RWPE2 (cell line): ENCODE measurements around the gene GPHN.

ENCODE experiments used
- ATAC-seq: fragments of 200-7000 bp; cut with Tn5 transposase; 3 replicates; pipeline ENCODE4 v1.9.1; 2021; ENCODE audit warnings: low read depth
- DNase-seq: peaks from one replicate; pipeline ENCODE4 v3.0.0-alpha.2; 2020; ENCODE audit warnings: low spot score
- H3K27ac ChIP-seq: fragments of 450-650 bp; 2 replicates; pipeline ENCODE4 v1.5.1; 2017; ENCODE audit warnings: mild to moderate bottlenecking; ENCODE audit not compliant: poor library complexity, severe bottlenecking
- H3K27me3 ChIP-seq: fragments of 250-450 bp; sonication (Bioruptor Pico); 2 replicates; pipeline ENCODE4 v1.5.1; 2021; ENCODE audit warnings: mild to moderate bottlenecking, moderate library complexity; ENCODE audit not compliant: insufficient read depth, poor library complexity, severe bottlenecking
- H3K36me3 ChIP-seq: fragments of 250-450 bp; sonication (Bioruptor Pico); 2 replicates; pipeline ENCODE4 v1.5.1; 2020; ENCODE audit warnings: low read depth, mild to moderate bottlenecking, moderate library complexity
- H3K4me1 ChIP-seq: fragments of 250-450 bp; sonication (Bioruptor Pico); 2 replicates; pipeline ENCODE4 v1.5.1; 2021; ENCODE audit warnings: mild to moderate bottlenecking, moderate library complexity; ENCODE audit not compliant: insufficient read depth, poor library complexity, severe bottlenecking
- H3K4me3 ChIP-seq: fragments of 250-450 bp; sonication (Bioruptor Pico); 2 replicates; pipeline ENCODE4 v1.5.1; 2021; ENCODE audit warnings: mild to moderate bottlenecking, moderate library complexity; ENCODE audit not compliant: severe bottlenecking
- H3K9me3 ChIP-seq: fragments of 250-450 bp; sonication (Bioruptor Pico); 2 replicates; pipeline ENCODE4 v1.5.1; 2021; ENCODE audit warnings: mild to moderate bottlenecking, moderate library complexity; ENCODE audit not compliant: severe bottlenecking
- TF ChIP-seq, protein P1 (sequence below): fragments of 450-650 bp; IDR thresholded peaks from one replicate; pipeline ENCODE4 v1.5.1; 2017; ENCODE audit warnings: mild to moderate bottlenecking, moderate library complexity; ENCODE audit not compliant: poor library complexity, severe bottlenecking

GPHN gene

GRCh38 chr14:66999978-67000377, 492.0 kb downstream of the GPHN start:
- Histone ChIP-seq H3K4me3 (no peak overlapping the region), H3K9me3 (no peaks in the 10 kb centered on the region), H3K27ac (no peak overlapping the region), H3K27me3 (no peaks in the 10 kb centered on the region), H3K36me3 (no peaks in the 10 kb centered on the region), H3K4me1 (no peaks in the 10 kb centered on the region)
- ATAC-seq: no peak
- TF ChIP-seq, protein P1, sequence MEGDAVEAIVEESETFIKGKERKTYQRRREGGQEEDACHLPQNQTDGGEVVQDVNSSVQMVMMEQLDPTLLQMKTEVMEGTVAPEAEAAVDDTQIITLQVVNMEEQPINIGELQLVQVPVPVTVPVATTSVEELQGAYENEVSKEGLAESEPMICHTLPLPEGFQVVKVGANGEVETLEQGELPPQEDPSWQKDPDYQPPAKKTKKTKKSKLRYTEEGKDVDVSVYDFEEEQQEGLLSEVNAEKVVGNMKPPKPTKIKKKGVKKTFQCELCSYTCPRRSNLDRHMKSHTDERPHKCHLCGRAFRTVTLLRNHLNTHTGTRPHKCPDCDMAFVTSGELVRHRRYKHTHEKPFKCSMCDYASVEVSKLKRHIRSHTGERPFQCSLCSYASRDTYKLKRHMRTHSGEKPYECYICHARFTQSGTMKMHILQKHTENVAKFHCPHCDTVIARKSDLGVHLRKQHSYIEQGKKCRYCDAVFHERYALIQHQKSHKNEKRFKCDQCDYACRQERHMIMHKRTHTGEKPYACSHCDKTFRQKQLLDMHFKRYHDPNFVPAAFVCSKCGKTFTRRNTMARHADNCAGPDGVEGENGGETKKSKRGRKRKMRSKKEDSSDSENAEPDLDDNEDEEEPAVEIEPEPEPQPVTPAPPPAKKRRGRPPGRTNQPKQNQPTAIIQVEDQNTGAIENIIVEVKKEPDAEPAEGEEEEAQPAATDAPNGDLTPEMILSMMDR: no peak
- DNase-seq: no peak

GRCh38 chr14:67002994-67003753, 495.2 kb downstream of the GPHN start:
- Histone ChIP-seq H3K9me3 (no peaks in the 10 kb centered on the region), H3K4me3 (no peak overlapping the region), H3K4me1 (no peaks in the 10 kb centered on the region), H3K27ac (no peak overlapping the region), H3K36me3 (no peaks in the 10 kb centered on the region), H3K27me3 (no peaks in the 10 kb centered on the region)
- TF ChIP-seq, protein P1: no peak
- DNase-seq (no peak), ATAC-seq (no peak)

- Histone ChIP-seq H3K36me3 (no peaks in the 10 kb centered on the region), H3K4me3 (no peak overlapping the region), H3K9me3 (no peaks in the 10 kb centered on the region), H3K4me1 (no peaks in the 10 kb centered on the region), H3K27me3 (no peaks in the 10 kb centered on the region), H3K27ac (no peak overlapping the region)
- TF ChIP-seq, protein P1: no peak
- DNase-seq (no peak), ATAC-seq (no peak)
These were observed 496.6 kb downstream of the GPHN start for GRCh38 chr14:67004521-67004920.

DNA sequence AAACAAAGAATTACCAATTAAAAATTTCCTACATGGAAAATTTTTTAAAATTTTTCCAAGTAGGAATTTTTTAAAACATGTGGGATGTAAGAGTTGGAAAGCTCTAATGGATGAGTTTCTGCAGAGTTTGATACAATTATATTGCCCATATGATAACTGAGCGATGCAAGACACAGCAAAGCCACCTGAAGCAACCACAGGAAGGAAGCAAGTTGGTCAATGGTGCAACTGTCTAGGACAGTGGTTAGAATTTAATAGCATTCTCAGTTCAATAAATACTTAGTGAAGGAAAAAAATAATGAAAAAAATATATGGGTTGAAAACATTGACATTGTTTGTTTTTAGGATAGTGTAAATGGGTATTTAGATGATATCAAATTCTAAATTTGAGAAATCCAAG, 502.7 kb downstream of the GPHN start:
- Histone ChIP-seq H3K9me3 (no peaks in the 10 kb centered on the region), H3K27ac (no peak overlapping the region), H3K4me1 (no peaks in the 10 kb centered on the region), H3K27me3 (no peaks in the 10 kb centered on the region), H3K36me3 (no peaks in the 10 kb centered on the region), H3K4me3 (no peak overlapping the region)
- TF ChIP-seq, protein P1: no peak
- ATAC-seq: no peak
- DNase-seq: no peak

DNA sequence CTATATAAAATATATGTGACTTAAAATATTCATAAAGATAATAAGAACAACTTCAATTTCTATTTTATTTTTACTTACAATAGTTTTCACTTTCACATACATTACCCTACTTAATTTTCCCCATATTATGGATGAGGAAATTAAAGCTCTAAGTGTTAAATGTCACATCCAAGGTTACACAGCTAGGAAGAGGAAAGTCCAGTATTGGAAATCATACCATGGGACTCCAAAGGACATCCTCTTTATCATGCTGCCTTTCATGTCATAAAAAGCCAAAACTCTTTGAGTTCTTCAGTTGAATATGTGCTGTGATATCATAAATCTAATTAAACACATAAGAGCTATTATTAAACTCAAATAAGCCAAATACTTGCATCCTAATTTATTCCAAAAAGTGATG, 508.9 kb downstream of the GPHN start:
- Histone ChIP-seq H3K4me1 (no peaks in the 10 kb centered on the region), H3K9me3 (no peaks in the 10 kb centered on the region), H3K4me3 (no peak overlapping the region), H3K36me3 (no peaks in the 10 kb centered on the region), H3K27me3 (no peaks in the 10 kb centered on the region), H3K27ac (no peak overlapping the region)
- DNase-seq: no peak
- no peak for ATAC-seq
- TF ChIP-seq, protein P1: no peak
